Kidney epithelial cell (primary cell): Measurements from ENCODE around the gene FSTL3. TPM values are rescaled to one million over a fixed set of nuclear protein-coding genes. Genes with fewer than 3 reads are reported as not detected.

Experiments used
- DNase-seq: peaks from one replicate; pipeline ENCODE4 v3.0.0-alpha.2; 2010; ENCODE audit warnings: low read depth
- H3K27me3 ChIP-seq: 2 replicates; pipeline ENCODE4 v1.6.0; 2011; ENCODE audit warnings: low read length; ENCODE audit not compliant: control insufficient read depth, insufficient read depth
- H3K36me3 ChIP-seq: 2 replicates; pipeline ENCODE4 v1.5.1; 2011; ENCODE audit warnings: low read length; ENCODE audit not compliant: control insufficient read depth, insufficient read depth
- H3K4me3 ChIP-seq: 2 replicates; pipeline ENCODE4 v1.5.1; 2011; ENCODE audit warnings: low read depth, mild to moderate bottlenecking, control low read depth, low read length
- total RNA-seq: library from RNA; depleted of rRNA; stranded (reverse); fragments of >200 nt; gene quantifications from 2 replicates; pipeline ENCODE4 v1.2.3, GENCODE V29; 2015
- TF ChIP-seq, protein P1 (sequence below): IDR thresholded peaks from 2 replicates; pipeline ENCODE4 v1.5.1; 2011; ENCODE audit warnings: mild to moderate bottlenecking, moderate library complexity, low read length, control low read depth, inconsistent platforms; ENCODE audit not compliant: insufficient read depth, poor library complexity, severe bottlenecking

Gene FSTL3
- total RNA-seq, 1 donor from 2014 or later, result 378 TPM

DNA sequence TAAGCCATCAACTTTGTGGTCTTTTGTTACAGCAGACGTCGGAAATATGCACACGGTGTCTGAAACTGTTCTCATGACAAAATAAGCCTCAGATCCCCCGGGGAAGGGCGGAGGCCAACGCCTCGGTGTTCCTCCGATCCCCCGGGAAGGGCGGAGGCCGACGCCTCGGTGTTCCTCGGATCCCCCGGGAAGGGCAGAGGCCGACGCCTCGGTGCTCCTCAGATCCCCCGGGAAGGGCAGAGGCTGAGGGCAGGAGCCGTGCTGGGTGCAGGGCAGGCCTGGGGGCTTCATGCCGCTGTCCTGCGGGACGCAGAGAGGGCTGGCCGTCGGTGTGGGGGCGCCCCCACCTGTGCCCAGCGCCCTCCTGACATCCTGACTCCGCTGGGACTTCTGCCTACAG, 31.8 kb upstream of the FSTL3 start:
- DNase-seq, result no peak
- H3K4me3 ChIP-seq, result no peak overlapping the region
- no peaks in the 10 kb centered on the region for H3K36me3 ChIP-seq

DNA sequence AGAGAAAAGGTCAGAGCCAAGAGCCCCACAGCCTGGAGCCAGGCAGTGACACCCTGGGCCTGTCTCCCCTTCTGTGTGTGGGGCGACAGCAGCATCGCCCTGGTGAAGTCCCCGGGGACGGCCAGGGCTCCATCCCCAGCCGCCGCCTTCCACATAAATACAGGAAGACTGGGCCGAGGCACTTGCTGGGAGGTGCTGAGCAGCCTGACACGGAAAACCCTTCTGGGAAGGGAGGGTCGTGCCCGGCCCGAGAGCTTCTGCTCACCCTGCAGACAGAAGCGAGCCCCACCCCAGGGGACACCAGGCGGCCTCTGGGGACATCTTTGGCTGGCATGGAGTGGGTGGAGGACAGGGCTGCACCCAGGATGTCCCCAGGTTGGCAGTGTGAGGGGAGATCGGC, 31.4 kb upstream of the FSTL3 start:
- H3K27me3 ChIP-seq, result peaks cover 2% of the 10 kb centered on the region
- no peak for DNase-seq
- no peak overlapping the region for H3K4me3 ChIP-seq
- TF ChIP-seq, protein P1, sequence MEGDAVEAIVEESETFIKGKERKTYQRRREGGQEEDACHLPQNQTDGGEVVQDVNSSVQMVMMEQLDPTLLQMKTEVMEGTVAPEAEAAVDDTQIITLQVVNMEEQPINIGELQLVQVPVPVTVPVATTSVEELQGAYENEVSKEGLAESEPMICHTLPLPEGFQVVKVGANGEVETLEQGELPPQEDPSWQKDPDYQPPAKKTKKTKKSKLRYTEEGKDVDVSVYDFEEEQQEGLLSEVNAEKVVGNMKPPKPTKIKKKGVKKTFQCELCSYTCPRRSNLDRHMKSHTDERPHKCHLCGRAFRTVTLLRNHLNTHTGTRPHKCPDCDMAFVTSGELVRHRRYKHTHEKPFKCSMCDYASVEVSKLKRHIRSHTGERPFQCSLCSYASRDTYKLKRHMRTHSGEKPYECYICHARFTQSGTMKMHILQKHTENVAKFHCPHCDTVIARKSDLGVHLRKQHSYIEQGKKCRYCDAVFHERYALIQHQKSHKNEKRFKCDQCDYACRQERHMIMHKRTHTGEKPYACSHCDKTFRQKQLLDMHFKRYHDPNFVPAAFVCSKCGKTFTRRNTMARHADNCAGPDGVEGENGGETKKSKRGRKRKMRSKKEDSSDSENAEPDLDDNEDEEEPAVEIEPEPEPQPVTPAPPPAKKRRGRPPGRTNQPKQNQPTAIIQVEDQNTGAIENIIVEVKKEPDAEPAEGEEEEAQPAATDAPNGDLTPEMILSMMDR, result no peak
- H3K36me3 ChIP-seq, result no peaks in the 10 kb centered on the region

More for the DNA sequence above, 31.8 kb upstream of the FSTL3 start:
- TF ChIP-seq, protein P1, result no peak
- peaks cover 2% of the 10 kb centered on the region for H3K27me3 ChIP-seq

DNA sequence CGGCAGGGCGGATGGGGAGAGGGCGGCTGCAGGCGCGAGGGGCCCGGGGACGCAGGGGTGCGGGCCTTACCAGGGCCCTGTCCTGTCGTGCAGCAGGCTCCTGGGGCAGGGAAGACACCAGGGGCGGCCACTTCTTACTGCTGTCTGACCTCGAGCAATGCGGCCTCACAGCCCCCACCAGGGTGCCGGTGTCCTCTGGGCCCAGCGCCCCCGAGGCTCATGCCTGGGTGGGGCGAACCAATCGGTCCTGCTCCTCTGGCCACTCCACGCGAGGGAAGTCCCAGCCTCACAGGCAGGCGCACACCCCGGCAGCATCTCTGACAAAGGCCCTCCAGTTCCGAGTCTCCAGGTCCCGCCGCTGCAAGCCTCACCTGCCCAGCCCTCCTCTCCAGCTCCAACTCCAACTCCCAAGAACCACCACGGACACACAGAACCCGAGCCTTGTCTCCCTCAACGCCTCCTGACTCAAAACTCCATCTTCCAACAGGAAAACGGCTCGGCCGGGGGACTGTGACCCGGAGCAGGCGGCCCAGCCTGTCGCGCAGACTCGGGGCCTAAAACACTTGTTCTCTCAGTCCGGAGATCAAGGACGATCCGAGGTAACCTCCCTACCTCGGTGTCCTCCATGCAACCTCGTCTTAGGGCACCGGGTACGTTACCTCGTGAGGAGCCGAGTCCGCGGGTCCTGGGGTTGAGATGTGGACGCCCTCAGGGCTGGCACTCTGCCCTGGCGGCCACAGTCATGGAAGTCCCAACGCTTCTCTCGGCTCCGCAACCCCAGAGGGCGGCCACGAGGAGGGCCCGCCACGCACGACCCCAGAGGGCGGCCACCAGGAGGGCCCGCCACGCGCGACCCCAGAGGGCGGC, 30.0 kb upstream of the FSTL3 start:
- TF ChIP-seq, protein P1, result no peak
- no peaks in the 10 kb centered on the region for H3K27me3 ChIP-seq
- H3K4me3 ChIP-seq, result no peak overlapping the region
- no peaks in the 10 kb centered on the region for H3K36me3 ChIP-seq
- DNase-seq, result no peak

DNA sequence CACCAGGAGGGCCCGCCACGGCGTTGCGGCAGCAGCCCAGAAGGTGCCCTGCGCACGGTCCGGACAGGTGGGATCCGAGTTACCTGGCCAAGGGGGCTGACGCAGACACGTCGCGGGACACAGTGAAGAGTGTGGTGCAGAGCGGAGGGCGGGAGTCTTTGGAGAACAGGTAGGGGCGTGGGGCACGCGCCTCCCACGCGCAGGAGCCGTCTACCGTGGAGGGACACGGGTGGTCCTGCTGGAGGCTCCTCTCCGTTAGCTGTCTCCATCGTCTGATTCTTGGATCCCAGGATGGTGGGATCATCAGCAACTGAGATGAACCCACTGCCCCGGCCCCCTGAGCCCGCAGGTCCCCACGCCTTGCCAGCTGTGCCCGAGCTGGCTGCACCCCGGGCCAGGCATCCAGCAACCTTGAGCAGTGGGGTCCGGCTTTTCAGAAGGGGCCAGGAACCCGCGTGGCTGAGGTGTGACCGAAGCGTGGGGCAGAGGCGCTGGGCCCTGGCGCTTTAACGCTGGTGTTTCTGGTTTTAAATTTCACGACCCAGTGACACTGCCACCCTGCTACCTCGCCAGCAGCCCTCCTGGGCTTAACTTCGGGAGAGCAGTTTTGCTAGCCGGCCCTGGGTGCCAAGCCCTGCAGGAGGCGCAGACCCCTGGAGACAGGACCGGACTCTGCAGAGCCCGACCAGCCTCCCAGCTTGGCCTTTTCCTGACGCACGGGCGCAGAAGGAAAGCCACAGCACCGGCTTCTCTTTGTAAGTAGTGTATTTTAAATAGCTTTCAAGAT, 29.2 kb upstream of the FSTL3 start:
- TF ChIP-seq, protein P1, result no peak
- Histone ChIP-seq H3K4me3 (no peak overlapping the region), H3K27me3 (no peaks in the 10 kb centered on the region), H3K36me3 (no peaks in the 10 kb centered on the region)
- DNase-seq, result no peak

DNA sequence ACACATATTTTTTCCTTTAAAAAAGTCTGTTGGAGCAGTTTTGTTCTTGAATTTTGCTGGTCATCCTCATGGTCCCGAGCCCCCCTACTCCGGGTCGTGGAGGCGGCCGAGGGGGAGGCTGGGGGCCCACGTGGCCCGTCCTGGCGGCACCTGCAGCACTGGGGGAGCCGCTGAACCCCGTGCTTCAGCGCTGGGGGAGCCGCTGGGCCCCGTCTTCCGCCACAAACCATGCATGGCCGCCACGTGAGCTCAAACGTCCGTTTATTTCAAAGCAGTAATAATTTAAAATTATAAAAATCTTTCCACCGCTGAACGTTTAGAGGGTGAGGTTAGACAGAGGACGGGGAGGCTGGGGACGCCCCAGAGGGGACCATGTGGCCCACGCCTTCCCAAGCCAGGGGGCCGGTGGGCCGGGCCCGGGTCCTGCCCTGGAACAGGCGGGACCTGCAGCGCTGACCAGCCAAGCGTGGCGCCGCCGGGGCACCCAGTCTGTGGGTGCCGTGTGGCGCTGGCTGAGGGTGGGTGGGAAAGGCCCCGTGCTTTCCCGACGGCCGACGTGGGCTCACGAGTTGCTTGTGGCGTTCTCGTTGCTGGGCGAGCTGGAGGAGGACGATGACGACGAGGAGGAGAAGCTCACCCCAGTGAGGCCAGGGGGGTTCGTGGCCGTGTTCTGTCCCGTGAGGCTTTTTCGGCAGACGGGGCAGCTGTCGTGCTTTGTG, 28.5 kb upstream of the FSTL3 start:
- TF ChIP-seq, protein P1, result no peak
- peaks cover 3% of the 10 kb centered on the region for H3K36me3 ChIP-seq
- no peaks in the 10 kb centered on the region for H3K27me3 ChIP-seq

More for the DNA sequence above, 28.5 kb upstream of the FSTL3 start:
- H3K4me3 ChIP-seq, result no peak overlapping the region
- DNase-seq, result no peak
